Hematopoietic multipotent progenitor cell (in vitro differentiated cells): ENCODE data around the gene INTS3. TPM values are rescaled to one million over a fixed set of nuclear protein-coding genes. Genes with fewer than 3 reads are reported as not detected.
A peak's percentile ranks its signal among the peaks of the same experiment; 100 is the strongest.
"Not testable (repeated sequence)": the region's sequence is repeated elsewhere in the genome, so short reads cannot be mapped to it uniquely, and the experiment has no call there.

Experiments
- DNase-seq, 3 donors: peaks; one replicate each; pipeline ENCODE4 v3.0.0-alpha.2; 2011 to 2015; ENCODE audit warnings: low read depth in 2 of 3, low spot score in 2 of 3
- total RNA-seq: library from RNA; depleted of rRNA; stranded (reverse); fragments of >200 nt; gene quantifications from one replicate; pipeline ENCODE4 v1.2.3, GENCODE V29; 2012

The INTS3 gene
- total RNA-seq, 1 donor, result 57.4 TPM

- DNase-seq, result no peak
These were observed 28.1 kb upstream of the INTS3 start for GRCh38 chr1:153699768-153700167.

- DNase-seq, result no peak
These were observed 22.4 kb upstream of the INTS3 start for GRCh38 chr1:153705484-153705883.

DNA sequence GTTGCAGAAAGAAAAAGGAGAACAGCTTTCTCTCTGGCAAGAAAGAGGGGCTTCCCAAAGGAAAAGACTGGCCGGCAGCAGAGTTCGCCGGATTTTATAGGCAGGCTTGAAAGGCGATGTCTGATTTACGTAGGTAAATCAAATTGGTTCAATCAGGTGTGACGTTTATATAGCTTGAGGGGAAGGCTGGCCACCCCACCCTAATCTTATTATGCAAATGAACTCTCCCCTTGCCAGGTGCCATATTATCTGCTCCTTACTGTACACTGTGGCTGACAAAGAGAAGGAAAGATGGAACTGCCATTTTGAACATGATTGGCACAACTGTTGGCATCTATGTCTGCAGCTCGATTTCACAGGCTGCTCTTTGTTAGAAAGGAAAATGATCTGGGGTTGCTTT is 16.8 kb upstream of the INTS3 start:
- no peak for DNase-seq

DNA sequence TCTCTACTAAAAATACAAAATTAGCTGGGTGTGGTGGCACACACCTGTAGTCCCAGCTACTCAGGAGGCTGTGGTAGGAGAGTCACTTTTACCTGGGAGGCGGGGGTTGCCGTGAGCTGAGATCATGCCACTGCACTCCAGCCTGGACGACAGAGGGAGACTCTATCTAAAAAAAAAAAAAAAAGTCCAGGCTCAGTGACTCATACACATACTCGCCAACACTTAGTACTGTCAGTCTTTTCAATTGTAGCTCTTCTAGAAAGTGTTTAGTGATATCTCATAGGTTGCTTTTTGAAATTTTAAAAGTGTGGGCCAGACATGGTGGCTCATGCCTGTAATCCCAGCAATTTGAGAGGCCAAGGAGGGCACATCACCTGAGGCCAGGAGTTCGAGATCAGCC is 11.6 kb upstream of the INTS3 start:
- not testable (repeated sequence) for DNase-seq

DNA sequence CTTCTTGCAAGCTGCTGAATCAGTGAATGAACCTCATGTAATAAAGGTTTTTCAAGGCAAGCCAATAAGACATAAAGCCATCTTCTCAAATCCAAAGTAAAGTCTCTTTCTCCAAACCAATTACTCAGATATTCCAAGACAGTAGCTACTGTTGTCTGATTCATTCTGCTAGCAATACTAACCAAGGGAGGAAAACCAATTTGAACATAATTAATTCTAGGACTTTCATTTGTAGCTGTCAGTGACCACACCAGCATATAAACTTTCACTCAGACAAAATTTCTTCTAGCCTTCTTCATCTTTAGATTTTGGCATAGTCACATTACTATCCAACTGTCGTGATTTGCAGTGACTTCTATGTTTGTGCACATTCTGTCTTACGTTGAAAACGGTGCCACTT is 10.5 kb upstream of the INTS3 start:
- no peak for DNase-seq

GRCh38 chr1:153723687-153724086 is 4.2 kb upstream of the INTS3 start:
- no peak for DNase-seq

DNA sequence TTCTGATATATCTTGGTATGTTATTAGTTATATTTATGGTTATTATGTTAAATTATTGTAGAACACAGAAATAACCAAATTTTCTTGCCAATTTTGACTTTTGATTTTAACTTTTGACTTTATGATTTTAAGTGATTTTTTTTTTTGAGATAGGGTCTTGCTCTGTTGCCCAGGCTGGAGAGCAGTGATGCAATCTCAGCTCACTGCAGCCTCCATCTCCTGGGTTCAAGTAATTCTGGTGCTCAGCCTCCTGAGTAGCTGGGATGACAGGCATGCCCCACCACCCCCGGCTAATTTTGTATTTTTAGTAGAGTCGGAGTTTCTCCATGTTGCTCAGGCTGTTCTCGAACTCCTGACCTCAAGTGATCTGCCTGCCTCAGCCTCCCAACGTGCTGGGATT is 3.2 kb upstream of the INTS3 start:
- not testable (repeated sequence) for DNase-seq

DNA sequence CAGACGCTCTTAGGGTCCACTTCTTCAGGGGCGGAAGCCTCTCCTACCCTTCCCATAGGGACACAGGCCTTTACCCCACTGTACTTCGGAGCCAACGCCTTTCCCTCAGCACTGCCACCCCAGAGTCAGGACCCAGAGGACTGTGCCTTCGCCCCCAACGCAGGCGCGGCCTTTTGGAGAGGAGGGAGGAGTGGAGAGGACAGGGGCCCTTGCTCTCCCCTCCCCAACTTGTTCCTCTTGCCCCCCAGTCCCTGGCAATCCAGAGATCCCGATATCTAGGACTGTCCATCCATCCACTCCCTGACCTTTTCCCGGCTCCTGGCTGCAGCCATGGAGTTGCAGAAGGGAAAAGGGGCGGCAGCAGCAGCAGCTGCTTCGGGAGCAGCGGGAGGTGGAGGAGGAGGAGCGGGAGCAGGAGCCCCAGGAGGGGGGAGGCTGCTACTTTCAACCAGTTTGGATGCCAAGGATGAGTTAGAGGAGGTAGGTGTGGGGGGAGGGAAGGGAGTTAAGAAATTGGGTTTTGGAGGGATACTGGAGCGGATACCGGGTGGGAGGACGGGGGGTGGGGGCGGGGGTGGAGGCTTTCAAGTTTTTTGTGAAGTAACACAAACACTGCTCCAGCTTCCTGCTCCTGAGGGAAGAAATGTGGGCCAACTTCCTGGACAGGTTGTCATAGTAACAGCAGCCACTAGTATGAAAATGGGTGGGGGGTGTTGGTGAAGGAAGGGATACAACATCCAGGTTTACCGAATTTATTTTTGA is 636 bp downstream of the INTS3 start:
- DNase-seq, result peak in 1 of 3 donors; percentile 44

DNA sequence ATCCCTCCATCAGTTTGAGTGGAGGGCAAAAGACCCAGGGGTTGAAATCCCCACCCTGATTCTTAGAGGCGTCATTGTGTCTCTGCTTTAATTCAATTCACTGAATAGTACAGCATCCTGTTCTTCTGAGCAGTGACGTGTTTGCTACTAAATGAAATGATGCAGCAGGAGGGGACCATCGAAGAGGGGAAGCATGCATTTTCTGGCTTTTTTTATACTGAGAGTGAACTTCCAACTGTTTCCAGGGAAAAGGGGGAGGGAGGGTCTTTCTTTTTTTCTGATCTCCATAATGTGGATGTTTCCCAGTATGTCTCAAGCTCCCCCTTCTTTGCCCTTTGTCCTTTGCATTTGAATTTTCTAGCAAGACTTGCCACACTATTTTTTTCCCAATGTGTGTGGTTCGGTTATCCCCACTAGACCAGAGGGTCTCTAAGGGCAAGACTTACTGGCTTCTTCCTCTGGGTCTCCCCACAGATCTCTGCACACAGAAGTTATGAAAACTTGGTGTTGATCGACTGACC is 2.7 kb downstream of the INTS3 start:
- DNase-seq, result no peak

GRCh38 chr1:153733970-153734369 is 6.1 kb downstream of the INTS3 start:
- DNase-seq, result no peak

- no peak for DNase-seq
These were observed 6.7 kb downstream of the INTS3 start for GRCh38 chr1:153734396-153735089.

- DNase-seq, result no peak
These were observed 7.2 kb downstream of the INTS3 start for GRCh38 chr1:153735090-153735420.

DNA sequence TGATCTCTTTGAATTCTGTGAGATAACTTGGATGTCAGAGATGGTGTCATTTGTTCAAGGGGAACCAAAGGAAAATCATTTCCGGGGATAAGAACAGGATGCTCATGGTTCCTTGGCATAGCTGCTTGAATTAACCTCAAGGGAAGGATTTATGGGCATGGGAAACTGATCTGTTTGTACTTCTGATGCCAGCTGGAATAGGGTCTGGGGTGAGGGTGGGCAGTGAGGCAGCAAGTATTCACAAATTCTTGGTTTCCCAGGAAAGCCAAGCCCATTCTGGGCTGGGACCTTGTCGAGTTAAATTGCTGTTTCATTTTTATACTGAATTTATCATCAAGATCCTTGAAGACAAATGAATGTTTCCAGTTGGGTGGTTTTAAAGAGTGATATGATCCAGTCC is 14.1 kb downstream of the INTS3 start:
- no peak for DNase-seq

DNA sequence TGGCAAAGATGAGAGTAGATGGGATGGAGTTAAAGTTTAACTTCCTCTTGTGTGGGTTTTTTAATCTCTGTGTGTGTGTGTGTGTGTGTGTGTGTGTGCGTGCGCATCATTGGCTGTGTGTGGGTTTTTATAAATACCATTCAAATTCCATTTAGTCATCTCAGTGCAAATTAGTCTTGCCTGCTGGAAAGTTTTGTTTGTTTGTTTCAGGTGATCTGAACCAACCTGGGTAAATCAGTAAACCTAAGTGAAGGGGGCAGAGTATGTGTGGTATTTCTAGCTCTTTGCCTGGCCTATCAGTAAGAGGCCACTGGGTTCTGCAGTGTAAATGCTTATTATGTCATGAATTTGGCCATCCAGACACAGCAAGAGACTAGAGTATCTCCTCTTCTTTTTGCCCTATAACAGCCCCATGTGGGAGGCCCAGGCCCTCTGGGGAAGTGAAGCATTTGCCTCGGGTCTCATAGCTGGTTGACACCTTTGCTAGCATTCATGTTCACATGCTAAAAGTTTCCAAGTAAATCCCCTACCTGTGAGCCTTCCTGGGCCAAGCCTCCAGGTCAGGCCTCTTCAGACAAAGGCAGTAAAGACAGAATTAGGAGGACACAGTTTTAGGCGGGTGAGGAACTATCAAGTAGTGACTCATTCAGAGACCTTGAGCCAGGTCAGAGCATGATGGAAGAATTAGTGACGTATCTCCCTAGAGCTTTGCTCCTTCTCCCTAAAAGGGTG is 14.7 kb downstream of the INTS3 start:
- DNase-seq, result peak in 2 of 3 donors; percentile 19 to 66

GRCh38 chr1:153745417-153745816 is 17.6 kb downstream of the INTS3 start:
- DNase-seq, result no peak

GRCh38 chr1:153746174-153746573 is 18.3 kb downstream of the INTS3 start:
- DNase-seq, result no peak

DNA sequence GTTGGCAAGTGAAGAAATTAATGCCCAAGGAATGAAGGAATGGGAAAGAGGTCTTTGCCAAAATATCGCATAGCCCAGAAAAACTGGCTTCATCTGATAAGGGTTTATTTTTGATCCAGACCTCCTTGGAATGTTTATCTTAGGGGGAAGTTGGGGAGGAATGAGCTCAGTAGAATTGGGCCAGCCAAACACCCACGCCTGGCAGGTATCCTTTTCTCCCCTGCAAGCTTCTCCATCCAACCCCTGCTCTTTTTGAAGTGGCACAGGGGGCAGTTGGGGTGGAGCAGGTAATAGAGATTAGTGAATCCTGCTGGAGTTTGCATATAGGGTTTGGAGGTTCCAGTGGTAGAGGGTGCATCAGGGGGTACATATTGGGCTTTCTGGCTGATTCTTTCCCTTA is 21.1 kb downstream of the INTS3 start:
- DNase-seq, result no peak

DNA sequence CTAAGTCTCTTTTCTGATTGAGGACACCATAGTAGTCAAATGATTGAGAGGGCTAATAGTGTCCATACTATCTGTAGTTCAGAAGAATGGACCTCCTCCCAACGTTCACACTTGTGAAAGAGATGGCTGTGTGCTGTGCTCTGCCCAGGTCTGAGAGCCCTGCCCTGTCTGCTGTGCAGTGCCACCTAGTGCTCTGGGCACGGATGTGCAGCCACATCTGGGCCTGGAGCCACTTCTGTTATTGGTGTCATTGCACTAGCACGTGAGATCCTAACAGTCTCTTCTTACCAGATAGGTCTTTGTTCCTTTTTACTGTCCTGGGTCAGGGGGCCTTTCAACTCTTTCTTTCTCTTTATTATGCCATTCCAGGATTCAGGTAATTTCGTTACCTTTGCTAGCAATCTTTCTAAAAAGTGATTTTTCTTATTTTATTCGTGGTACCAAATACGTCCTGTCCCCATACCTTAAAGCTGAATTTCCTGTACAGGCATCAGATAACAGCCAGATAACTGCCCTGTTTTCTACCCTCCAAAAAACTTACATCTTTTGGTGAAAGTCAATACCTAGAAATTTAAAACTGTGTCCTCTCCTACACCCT is 21.7 kb downstream of the INTS3 start:
- DNase-seq, result peak; percentile 41 to 90 (median 76)

DNA sequence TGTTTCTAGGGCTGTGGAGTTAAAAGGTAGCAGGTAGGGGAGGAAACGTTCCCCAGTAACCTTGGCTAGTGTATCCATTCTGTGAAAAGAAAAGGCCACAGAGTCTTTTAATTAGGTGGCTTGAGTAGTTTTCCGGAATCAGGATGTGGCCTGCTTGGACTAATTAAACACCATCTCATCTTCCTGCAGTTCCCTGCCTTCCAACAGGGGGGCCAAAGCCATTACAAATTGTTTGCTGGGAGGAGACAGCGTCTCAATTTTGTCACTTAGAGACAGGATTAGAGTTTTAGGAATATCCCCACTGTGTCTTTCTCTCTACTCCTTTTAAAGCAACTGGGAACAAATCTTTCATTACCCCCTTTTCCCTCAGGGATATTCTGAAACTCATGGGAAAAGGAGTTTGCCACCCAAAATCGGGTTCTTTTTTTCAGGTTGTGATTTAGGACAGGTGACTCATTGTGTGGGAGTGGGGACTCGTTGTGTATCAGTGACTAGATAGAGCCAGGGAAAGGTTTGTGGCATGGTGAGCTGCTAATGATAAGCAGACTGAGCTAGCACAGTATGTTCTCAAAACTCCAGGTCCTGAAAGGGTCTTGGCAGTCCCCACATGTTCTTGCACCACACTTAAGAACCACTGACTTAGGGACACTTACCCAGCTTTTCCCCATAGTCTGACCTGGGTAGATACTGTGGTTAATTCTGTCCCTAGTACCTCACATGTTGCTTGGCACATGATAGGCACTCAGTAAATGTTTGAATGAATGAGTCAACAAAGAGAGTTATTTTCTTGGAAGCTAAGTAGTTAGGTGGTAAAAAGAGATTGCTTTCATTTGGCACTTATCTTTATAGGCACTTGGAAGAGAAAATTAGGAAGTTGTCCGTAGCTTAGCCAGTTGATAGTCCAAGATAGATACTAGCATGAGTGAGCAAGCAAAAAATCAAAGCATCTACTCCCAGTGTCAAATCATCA is 22.5 kb downstream of the INTS3 start:
- no peak for DNase-seq

DNA sequence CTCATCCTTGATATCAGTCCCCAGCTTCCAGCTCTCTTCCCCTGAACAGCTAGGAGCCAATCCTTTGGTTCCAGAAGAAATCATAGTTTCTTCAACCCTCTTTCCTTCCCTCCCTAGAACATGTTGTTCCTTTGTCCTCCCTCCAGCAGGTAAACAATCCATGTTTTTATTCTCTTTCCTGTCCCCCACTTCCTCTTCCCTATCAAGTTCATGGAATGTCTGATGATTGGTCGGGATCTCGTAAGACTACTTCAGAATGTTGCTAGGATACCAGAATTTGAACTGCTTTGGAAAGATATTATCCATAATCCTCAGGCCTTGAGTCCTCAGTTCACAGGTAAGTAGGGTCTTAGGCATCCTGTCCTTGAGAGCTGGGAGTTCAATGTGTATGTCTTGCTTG is 24.2 kb downstream of the INTS3 start:
- no peak for DNase-seq
